Measurements from ENCODE around the gene LMAN1L.
A peak's percentile ranks its signal among the peaks of the same experiment; 100 is the strongest.

Gene LMAN1L

GRCh38 chr15:74817370-74817737, 4.7 kb downstream of the LMAN1L start:
- no peak for DNase-seq

DNA sequence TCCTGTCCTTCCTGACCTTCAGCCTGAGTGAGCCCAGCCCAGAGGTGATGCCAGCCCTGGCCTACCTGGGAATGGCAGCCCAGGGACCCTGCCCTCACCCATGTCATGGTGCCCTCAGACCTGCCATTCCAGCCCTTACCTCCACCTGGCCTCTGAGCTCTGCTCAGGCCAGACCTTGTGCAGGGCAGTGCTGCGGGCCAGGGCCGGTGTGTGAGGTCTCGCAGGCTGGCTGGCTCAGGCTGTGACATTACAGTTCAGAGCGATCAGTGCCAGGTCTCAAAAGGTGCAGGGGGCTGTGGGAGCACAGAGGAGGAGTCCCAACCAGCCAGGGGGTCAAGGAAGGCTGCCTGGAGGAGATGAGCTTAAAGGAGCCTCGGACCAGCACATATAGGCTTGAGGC, 7.4 kb downstream of the LMAN1L start:
- DNase-seq, result no peak

DNA sequence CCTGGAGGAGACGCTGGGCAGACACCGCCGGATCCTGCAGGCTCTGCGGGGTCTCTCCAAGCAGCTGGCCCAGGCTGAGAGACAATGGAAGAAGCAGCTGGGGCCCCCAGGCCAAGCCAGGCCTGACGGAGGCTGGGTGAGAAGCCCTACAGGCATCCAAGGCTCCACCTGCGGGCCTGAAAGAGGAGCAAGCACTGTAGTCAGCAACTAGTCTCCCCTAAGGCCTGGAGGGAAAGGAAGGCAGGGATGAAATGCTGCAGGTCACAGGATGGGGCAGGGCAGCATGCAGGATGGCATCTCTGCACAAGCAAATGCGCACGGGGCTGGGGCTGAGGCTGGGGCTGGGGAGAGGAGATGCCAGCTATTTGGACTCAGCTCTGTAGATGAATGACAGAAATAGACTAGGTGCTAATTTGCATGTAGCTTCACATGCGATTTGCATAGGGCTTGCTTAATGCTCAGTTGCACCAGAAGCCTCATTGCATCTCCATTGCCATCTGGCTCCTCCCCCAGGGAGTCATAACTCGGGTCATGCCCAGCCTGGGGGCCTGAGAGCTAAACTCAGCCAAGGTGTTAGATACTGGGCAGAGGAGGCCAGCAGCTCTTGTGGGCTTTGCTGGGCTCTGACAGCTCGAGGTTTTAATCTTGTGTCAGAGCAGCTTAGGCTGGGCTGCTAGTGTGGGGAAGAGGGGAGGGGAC, 8.6 kb downstream of the LMAN1L start:
- DNase-seq, result no peak

GRCh38 chr15:74821790-74822158, 9.1 kb downstream of the LMAN1L start:
- no peak for DNase-seq

GRCh38 chr15:74822233-74822632, 9.6 kb downstream of the LMAN1L start:
- DNase-seq, result no peak

DNA sequence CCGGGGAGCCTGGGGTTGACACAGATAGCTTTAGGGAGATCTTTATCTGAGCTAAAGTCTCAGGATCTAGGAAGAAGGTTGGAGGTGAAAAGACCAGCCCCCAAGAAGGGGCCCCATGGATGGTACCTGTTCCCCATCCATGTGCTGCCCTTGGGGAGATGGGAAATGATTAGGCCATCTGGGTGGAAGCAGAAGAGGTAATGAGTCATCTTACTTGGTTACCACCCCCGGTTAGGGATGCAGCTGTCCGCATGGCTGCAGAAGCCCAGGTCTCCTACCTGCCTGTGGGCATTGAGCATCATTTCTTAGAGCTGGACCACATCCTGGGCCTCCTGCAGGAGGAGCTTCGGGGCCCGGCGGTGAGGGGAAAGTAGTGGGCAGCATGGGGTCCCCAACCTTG, 10.7 kb downstream of the LMAN1L start:
- no peak for DNase-seq

- DNase-seq, result no peak
Measured at GRCh38 chr15:74824976-74825375, 12.3 kb downstream of the LMAN1L start.

- no peak for DNase-seq
Measured at GRCh38 chr15:74825866-74826265, 13.2 kb downstream of the LMAN1L start.

GRCh38 chr15:74826364-74826819, 13.8 kb downstream of the LMAN1L start, which contains the start of gene CPLX3:
Gene CPLX3, plus strand, starts transcription at chr15:74826627. Its CDS starts 77 bp downstream, at chr15:74826704.
- peak; percentile 26 for DNase-seq

- DNase-seq, result no peak
Measured at GRCh38 chr15:74826921-74827320, 14.3 kb downstream of the LMAN1L start.

GRCh38 chr15:74827614-74828013, 15.0 kb downstream of the LMAN1L start:
- no peak for DNase-seq

GRCh38 chr15:74828835-74829234, 16.2 kb downstream of the LMAN1L start:
- DNase-seq, result no peak

- no peak for DNase-seq
Measured at GRCh38 chr15:74829486-74829885, 16.9 kb downstream of the LMAN1L start.

GRCh38 chr15:74829991-74830390, 17.4 kb downstream of the LMAN1L start:
- no peak for DNase-seq

DNA sequence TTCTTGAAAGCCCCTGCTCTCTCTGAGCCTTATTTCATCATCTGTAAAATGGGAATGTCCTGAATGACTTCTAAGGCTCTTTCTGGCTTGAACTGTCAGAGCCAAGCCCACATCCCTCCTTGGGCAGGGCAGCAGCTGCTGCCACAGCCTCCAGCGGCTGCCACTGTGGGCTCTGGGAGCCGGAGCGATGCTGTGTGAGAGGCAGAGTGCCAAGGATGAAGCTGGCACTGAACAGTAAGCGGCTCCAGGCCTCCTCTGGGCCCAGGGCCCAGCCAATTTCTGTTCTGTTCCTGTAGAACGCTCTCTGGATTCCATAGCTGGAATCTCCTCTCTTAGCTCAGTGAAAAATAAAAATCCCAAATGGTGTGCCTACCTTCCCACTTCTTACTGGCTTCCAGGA, 18.2 kb downstream of the LMAN1L start:
- no peak for DNase-seq

GRCh38 chr15:74831813-74832495, 19.3 kb downstream of the LMAN1L start:
- no peak for DNase-seq

- DNase-seq, result no peak
Measured at GRCh38 chr15:74832826-74833225, 20.2 kb downstream of the LMAN1L start.

- no peak for DNase-seq
Measured at GRCh38 chr15:74833376-74834107, 20.9 kb downstream of the LMAN1L start.

GRCh38 chr15:74835312-74835823, 22.7 kb downstream of the LMAN1L start:
- peak; percentile 12 for DNase-seq

- no peak for DNase-seq
Measured at GRCh38 chr15:74836846-74837245, 24.2 kb downstream of the LMAN1L start.

GRCh38 chr15:74837482-74838136, 25.0 kb downstream of the LMAN1L start:
- no peak for DNase-seq

DNA sequence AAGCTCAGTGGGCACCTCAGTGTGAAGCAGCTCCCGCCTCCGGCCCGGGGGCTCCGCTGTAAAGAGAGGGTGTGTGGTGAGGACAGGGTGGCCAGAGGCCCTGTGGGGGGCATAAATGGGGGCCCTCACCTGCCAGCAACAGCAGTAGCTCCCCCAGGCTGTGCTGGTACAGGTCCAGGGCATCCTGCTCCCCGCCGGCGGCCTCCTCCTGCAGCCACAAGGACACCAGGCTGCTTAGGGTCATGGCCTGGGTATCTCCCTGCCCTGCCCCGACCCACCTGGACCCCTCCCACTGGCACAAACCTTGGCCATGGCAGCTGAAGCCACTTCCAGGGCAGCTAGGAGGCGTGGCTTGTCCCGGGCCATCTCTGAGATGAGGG, 25.5 kb downstream of the LMAN1L start:
- no peak for DNase-seq

All from central memory CD4-positive, alpha-beta T cell (primary cell).